SK-N-SH (cell line): ENCODE results near the gene NF2. TPM values are rescaled to one million over a fixed set of nuclear protein-coding genes. Genes with fewer than 3 reads are reported as not detected.

ENCODE experiments used
- CTCF ChIA-PET: fragments of 300-600, 350-600 bp; formaldehyde crosslinking; extraction: SDS; loops from one replicate; lab custom pipeline; 2021; lab: Yijun Ruan, JAX
- POLR2A ChIA-PET: fragments of 350-600 bp; sonication (Branson Sonifier 250); formaldehyde crosslinking; extraction: SDS; loops from one replicate; lab custom pipeline; 2020; ENCODE audit warnings: antibody characterized with exemption, inconsistent platforms; lab: Yijun Ruan, JAX
- DNase-seq: peaks from one replicate; pipeline ENCODE4 v3.0.0; 2012
- H2AFZ ChIP-seq: fragments of 200-600 bp; sonication (generic); 2 replicates; pipeline ENCODE4 v1.8.1; 2016; ENCODE audit warnings: antibody characterized with exemption, mild to moderate bottlenecking, low read depth
- H3F3A ChIP-seq: fragments of 200-600 bp; sonication (generic); replicated peaks from 2 replicates; pipeline ENCODE3; 2016; ENCODE audit warnings: antibody characterized with exemption, mild to moderate bottlenecking; ENCODE audit not compliant: insufficient read depth
- H3K27ac ChIP-seq, 2 experiments: fragments of 200-500 bp in 1 of 2; fragments of 200-600 bp in 1 of 2; sonication (Bioruptor generic) in 1 of 2; sonication (generic), shearing (Covaris generic) in 1 of 2; 2 replicates each; pipeline versions ENCODE4 v1.5.1 to v1.6.1; 2014 to 2016; ENCODE audit warnings: low read depth in 2 of 2, inconsistent platforms in 1 of 2, low read length in 1 of 2, mild to moderate bottlenecking in 1 of 2, mixed read lengths in 1 of 2
- H3K27me3 ChIP-seq: fragments of 200-600 bp; sonication (generic), shearing (Covaris generic); 2 replicates; pipeline ENCODE4 v1.6.1; 2016; ENCODE audit warnings: mixed run types; ENCODE audit not compliant: insufficient read depth
- H3K36me3 ChIP-seq, 2 experiments: fragments of 200-500 bp in 1 of 2; fragments of 200-600 bp in 1 of 2; sonication (Bioruptor generic) in 1 of 2; sonication (generic) in 1 of 2; replicated peaks in 1 of 2; 2 replicates each; pipeline versions ENCODE3 to v1.5.1; 2014 to 2016; ENCODE audit warnings: low read length in 1 of 2, mild to moderate bottlenecking in 1 of 2; ENCODE audit not compliant: insufficient read depth in 2 of 2, control insufficient read depth in 1 of 2
- H3K4me1 ChIP-seq, 2 experiments: fragments of 200-500 bp in 1 of 2; fragments of 200-600 bp in 1 of 2; sonication (Bioruptor generic) in 1 of 2; sonication (generic), shearing (Covaris generic) in 1 of 2; 2 replicates each; pipeline versions ENCODE4 v1.5.1 to v1.6.1; 2014 to 2016; ENCODE audit warnings: low read depth in 1 of 2, low read length in 1 of 2, mixed run types in 1 of 2; ENCODE audit not compliant: insufficient read depth in 2 of 2, control insufficient read depth in 1 of 2
- H3K4me2 ChIP-seq: fragments of 200-600 bp; sonication (generic), shearing (Covaris generic); 2 replicates; pipeline ENCODE4 v1.6.1; 2017; ENCODE audit warnings: mixed run types
- H3K4me3 ChIP-seq, 2 experiments: fragments of 200-500 bp in 1 of 2; fragments of 200-600 bp in 1 of 2; sonication (Bioruptor generic) in 1 of 2; sonication (generic), shearing (Covaris generic) in 1 of 2; 2 replicates each; pipeline versions ENCODE4 v1.5.1 to v1.8.1; 2014 to 2016; ENCODE audit warnings: low read depth in 2 of 2, inconsistent platforms in 1 of 2, low read length in 1 of 2, mild to moderate bottlenecking in 1 of 2, mixed read lengths in 1 of 2, moderate library complexity in 1 of 2
- H3K79me2 ChIP-seq: fragments of 200-600 bp; sonication (generic); 2 replicates; pipeline ENCODE4 v1.8.1; 2017; ENCODE audit warnings: mild to moderate bottlenecking; ENCODE audit not compliant: insufficient read depth
- H3K9ac ChIP-seq: fragments of 200-600 bp; sonication (generic); 2 replicates; pipeline ENCODE4 v1.6.1; 2017; ENCODE audit warnings: mixed run types
- H3K9me2 ChIP-seq: fragments of 200-600 bp; sonication (generic); 2 replicates; pipeline ENCODE4 v1.6.1; 2017; ENCODE audit warnings: mixed run types
- H3K9me3 ChIP-seq: fragments of 200-600 bp; sonication (generic); 2 replicates; pipeline ENCODE4 v1.6.1; 2017; ENCODE audit warnings: mixed run types, mild to moderate bottlenecking, moderate library complexity
- H4K20me1 ChIP-seq: fragments of 200-600 bp; sonication (generic); 2 replicates; pipeline ENCODE4 v1.6.1; 2017; ENCODE audit warnings: mild to moderate bottlenecking, mixed run types; ENCODE audit not compliant: insufficient read depth
- FOSL2 ChIP-seq: IDR thresholded peaks from 2 replicates; pipeline ENCODE4 v1.4.0; 2012; ENCODE audit warnings: low read depth, mild to moderate bottlenecking, moderate library complexity, borderline replicate concordance
- FOXJ3 ChIP-seq: sonication (generic); formaldehyde crosslinking; IDR thresholded peaks from 2 replicates; pipeline ENCODE4 v1.5.1; 2020; ENCODE audit warnings: mild to moderate bottlenecking, missing genetic modification reagents
- GABPA ChIP-seq: IDR thresholded peaks from 2 replicates; pipeline ENCODE4 v1.4.0; 2012; ENCODE audit warnings: low read depth, mild to moderate bottlenecking
- GATA2 ChIP-seq: sonication (generic); formaldehyde crosslinking; IDR thresholded peaks from 2 replicates; pipeline ENCODE4 v1.5.0; 2020; ENCODE audit warnings: mild to moderate bottlenecking, missing genetic modification reagents
- JUND ChIP-seq: IDR thresholded peaks from 2 replicates; pipeline ENCODE4 v1.4.0; 2012
- MEF2A ChIP-seq: IDR thresholded peaks from 2 replicates; pipeline ENCODE4 v1.4.0; 2012; ENCODE audit warnings: low read depth, borderline replicate concordance
- MXI1 ChIP-seq: IDR thresholded peaks from 2 replicates; pipeline ENCODE4 v1.6.1; 2012; ENCODE audit warnings: mild to moderate bottlenecking, low read depth, low read length, improper control_type of control experiment
- NRF1 ChIP-seq: IDR thresholded peaks from 2 replicates; pipeline ENCODE4 v1.6.1; 2012; ENCODE audit warnings: low read depth, mild to moderate bottlenecking, low read length
- POLR2AphosphoS5 ChIP-seq: IDR thresholded peaks from 2 replicates; pipeline ENCODE4 v1.6.1; 2012; ENCODE audit warnings: low read depth, low read length
- RCOR1 ChIP-seq: fragments of 150-350 bp; IDR thresholded peaks from 2 replicates; pipeline ENCODE4 v1.6.1; 2017; ENCODE audit warnings: antibody characterized with exemption, low read length
- TAF1 ChIP-seq: IDR thresholded peaks from 2 replicates; pipeline ENCODE4 v1.6.1; 2012; ENCODE audit warnings: low read depth, mild to moderate bottlenecking, low read length, moderate library complexity, borderline replicate concordance
- TEAD4 ChIP-seq: IDR thresholded peaks from 2 replicates; pipeline ENCODE4 v1.4.0; 2012; ENCODE audit warnings: mild to moderate bottlenecking, borderline replicate concordance; ENCODE audit not compliant: insufficient read depth
- YY1 ChIP-seq: IDR thresholded peaks from 2 replicates; pipeline ENCODE4 v1.4.0; 2012; ENCODE audit warnings: low read depth, mild to moderate bottlenecking
- WGBS: methylation state at CpG from one replicate; pipeline ENCODE4 v1.1.6; 2017; ENCODE audit warnings: low lambda C conversion rate; 5-methylcytosine and 5-hydroxymethylcytosine counted together
- polyA plus RNA-seq, 3 experiments: library from polyadenylated mRNA; depleted of rRNA; stranded (reverse); fragments of >200 nt; gene quantifications; 2 replicates each; pipeline ENCODE4 v1.2.3, GENCODE V29; 2012
- TF ChIP-seq, protein P1 (sequence below): fragments of 200-600 bp; sonication (generic); IDR thresholded peaks from 2 replicates; pipeline ENCODE4 v1.6.1; 2017; ENCODE audit warnings: antibody characterized with exemption, mild to moderate bottlenecking, moderate library complexity
- TF ChIP-seq, protein P2 (sequence below): IDR thresholded peaks from 2 replicates; pipeline ENCODE4; 2012
- TF ChIP-seq, protein P3 (sequence below): IDR thresholded peaks from 2 replicates; pipeline ENCODE4 v1.4.0; 2012; ENCODE audit warnings: low read depth, borderline replicate concordance
- TF ChIP-seq, protein P4 (sequence below): IDR thresholded peaks from 2 replicates; pipeline ENCODE4 v1.4.0; 2012; ENCODE audit warnings: low read depth
- TF ChIP-seq, protein P5 (sequence below): fragments of 150-350 bp; IDR thresholded peaks from 2 replicates; pipeline ENCODE4 v1.6.1; 2017; ENCODE audit warnings: antibody characterized with exemption, low read length, low read depth, borderline replicate concordance
- TF ChIP-seq, protein P6 (sequence below): IDR thresholded peaks from 2 replicates; pipeline ENCODE4 v1.4.0; 2012; ENCODE audit warnings: low read depth, borderline replicate concordance
- TF ChIP-seq, protein P7 (sequence below): IDR thresholded peaks from 2 replicates; pipeline ENCODE4 v1.6.1; 2012; ENCODE audit warnings: mild to moderate bottlenecking, low read depth, low read length, moderate library complexity

Gene NF2
- polyA plus RNA-seq, 1 of the 3 experiments (the other 2 are of a cell fraction) = 44.1 TPM

DNA sequence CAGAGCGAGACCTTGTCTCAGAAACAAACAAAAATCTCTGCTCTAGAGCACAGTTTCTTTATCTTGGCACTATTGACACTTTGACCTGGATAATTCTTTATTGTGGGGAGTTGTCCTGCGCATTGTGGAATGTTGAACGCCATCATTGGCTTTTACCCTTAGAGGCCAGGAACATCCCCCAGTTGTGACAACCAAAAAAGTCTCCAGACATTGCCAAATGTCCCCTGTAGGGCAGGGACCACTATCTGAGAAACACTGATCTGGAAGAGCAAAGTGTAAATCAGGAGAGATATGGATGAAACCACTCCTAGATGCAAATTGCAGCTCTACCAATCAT is 4.8 kb upstream of the NF2 start:
- Histone ChIP-seq H3K9ac (no peak overlapping the region), H3K79me2 (peaks cover 1% of the 10 kb centered on the region), H3K36me3 (no peaks in the 10 kb centered on the region), H3F3A (no peaks in the 10 kb centered on the region), H3K9me3 (no peaks in the 10 kb centered on the region), H3K9me2 (no peaks in the 10 kb centered on the region), H2AFZ (no peak overlapping the region), H3K27ac (no peak overlapping the region), H3K4me2 (no peak overlapping the region), H3K27me3 (no peaks in the 10 kb centered on the region), H4K20me1 (no peaks in the 10 kb centered on the region), H3K4me3 (no peak overlapping the region), H3K4me1 (no peaks in the 10 kb centered on the region; a peak in 1 of 4 replicates)
- TF ChIP-seq JUND (no peak), YY1 (no peak), TAF1 (no peak), FOSL2 (no peak), RCOR1 (no peak), FOXJ3 (CRISPR knock-in tag) (no peak), POLR2AphosphoS5 (no peak), MXI1 (no peak), GATA2 (CRISPR knock-in tag) (no peak), MEF2A (no peak), GABPA (no peak), NRF1 (no peak), TEAD4 (no peak)
- TF ChIP-seq, protein P1, sequence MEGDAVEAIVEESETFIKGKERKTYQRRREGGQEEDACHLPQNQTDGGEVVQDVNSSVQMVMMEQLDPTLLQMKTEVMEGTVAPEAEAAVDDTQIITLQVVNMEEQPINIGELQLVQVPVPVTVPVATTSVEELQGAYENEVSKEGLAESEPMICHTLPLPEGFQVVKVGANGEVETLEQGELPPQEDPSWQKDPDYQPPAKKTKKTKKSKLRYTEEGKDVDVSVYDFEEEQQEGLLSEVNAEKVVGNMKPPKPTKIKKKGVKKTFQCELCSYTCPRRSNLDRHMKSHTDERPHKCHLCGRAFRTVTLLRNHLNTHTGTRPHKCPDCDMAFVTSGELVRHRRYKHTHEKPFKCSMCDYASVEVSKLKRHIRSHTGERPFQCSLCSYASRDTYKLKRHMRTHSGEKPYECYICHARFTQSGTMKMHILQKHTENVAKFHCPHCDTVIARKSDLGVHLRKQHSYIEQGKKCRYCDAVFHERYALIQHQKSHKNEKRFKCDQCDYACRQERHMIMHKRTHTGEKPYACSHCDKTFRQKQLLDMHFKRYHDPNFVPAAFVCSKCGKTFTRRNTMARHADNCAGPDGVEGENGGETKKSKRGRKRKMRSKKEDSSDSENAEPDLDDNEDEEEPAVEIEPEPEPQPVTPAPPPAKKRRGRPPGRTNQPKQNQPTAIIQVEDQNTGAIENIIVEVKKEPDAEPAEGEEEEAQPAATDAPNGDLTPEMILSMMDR = no peak
- TF ChIP-seq, protein P2, sequence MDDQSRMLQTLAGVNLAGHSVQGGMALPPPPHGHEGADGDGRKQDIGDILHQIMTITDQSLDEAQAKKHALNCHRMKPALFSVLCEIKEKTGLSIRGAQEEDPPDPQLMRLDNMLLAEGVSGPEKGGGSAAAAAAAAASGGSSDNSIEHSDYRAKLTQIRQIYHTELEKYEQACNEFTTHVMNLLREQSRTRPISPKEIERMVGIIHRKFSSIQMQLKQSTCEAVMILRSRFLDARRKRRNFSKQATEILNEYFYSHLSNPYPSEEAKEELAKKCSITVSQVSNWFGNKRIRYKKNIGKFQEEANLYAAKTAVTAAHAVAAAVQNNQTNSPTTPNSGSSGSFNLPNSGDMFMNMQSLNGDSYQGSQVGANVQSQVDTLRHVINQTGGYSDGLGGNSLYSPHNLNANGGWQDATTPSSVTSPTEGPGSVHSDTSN = no peak
- TF ChIP-seq, protein P3, sequence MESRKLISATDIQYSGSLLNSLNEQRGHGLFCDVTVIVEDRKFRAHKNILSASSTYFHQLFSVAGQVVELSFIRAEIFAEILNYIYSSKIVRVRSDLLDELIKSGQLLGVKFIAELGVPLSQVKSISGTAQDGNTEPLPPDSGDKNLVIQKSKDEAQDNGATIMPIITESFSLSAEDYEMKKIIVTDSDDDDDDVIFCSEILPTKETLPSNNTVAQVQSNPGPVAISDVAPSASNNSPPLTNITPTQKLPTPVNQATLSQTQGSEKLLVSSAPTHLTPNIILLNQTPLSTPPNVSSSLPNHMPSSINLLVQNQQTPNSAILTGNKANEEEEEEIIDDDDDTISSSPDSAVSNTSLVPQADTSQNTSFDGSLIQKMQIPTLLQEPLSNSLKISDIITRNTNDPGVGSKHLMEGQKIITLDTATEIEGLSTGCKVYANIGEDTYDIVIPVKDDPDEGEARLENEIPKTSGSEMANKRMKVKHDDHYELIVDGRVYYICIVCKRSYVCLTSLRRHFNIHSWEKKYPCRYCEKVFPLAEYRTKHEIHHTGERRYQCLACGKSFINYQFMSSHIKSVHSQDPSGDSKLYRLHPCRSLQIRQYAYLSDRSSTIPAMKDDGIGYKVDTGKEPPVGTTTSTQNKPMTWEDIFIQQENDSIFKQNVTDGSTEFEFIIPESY = no peak
- TF ChIP-seq, protein P4, sequence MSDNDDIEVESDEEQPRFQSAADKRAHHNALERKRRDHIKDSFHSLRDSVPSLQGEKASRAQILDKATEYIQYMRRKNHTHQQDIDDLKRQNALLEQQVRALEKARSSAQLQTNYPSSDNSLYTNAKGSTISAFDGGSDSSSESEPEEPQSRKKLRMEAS = no peak
- TF ChIP-seq, protein P5, sequence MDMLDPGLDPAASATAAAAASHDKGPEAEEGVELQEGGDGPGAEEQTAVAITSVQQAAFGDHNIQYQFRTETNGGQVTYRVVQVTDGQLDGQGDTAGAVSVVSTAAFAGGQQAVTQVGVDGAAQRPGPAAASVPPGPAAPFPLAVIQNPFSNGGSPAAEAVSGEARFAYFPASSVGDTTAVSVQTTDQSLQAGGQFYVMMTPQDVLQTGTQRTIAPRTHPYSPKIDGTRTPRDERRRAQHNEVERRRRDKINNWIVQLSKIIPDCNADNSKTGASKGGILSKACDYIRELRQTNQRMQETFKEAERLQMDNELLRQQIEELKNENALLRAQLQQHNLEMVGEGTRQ = no peak
- TF ChIP-seq, protein P6, sequence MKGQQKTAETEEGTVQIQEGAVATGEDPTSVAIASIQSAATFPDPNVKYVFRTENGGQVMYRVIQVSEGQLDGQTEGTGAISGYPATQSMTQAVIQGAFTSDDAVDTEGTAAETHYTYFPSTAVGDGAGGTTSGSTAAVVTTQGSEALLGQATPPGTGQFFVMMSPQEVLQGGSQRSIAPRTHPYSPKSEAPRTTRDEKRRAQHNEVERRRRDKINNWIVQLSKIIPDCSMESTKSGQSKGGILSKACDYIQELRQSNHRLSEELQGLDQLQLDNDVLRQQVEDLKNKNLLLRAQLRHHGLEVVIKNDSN = no peak
- TF ChIP-seq, protein P7, sequence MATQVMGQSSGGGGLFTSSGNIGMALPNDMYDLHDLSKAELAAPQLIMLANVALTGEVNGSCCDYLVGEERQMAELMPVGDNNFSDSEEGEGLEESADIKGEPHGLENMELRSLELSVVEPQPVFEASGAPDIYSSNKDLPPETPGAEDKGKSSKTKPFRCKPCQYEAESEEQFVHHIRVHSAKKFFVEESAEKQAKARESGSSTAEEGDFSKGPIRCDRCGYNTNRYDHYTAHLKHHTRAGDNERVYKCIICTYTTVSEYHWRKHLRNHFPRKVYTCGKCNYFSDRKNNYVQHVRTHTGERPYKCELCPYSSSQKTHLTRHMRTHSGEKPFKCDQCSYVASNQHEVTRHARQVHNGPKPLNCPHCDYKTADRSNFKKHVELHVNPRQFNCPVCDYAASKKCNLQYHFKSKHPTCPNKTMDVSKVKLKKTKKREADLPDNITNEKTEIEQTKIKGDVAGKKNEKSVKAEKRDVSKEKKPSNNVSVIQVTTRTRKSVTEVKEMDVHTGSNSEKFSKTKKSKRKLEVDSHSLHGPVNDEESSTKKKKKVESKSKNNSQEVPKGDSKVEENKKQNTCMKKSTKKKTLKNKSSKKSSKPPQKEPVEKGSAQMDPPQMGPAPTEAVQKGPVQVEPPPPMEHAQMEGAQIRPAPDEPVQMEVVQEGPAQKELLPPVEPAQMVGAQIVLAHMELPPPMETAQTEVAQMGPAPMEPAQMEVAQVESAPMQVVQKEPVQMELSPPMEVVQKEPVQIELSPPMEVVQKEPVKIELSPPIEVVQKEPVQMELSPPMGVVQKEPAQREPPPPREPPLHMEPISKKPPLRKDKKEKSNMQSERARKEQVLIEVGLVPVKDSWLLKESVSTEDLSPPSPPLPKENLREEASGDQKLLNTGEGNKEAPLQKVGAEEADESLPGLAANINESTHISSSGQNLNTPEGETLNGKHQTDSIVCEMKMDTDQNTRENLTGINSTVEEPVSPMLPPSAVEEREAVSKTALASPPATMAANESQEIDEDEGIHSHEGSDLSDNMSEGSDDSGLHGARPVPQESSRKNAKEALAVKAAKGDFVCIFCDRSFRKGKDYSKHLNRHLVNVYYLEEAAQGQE = no peak
- POLR2A ChIA-PET = no interaction called here
- 88% methylated on average over 3 of the region's 3 CpGs for WGBS
- no peak for DNase-seq
- CTCF ChIA-PET = interaction anchor here (1.5 to 5.5 kb wide), 3 partner anchors 8 to 490 kb away, joined by 3 to 27 read pairs (median 5); no protein-coding TSS in a partner anchor
